ENCODE data around the gene IL17B.

DNA sequence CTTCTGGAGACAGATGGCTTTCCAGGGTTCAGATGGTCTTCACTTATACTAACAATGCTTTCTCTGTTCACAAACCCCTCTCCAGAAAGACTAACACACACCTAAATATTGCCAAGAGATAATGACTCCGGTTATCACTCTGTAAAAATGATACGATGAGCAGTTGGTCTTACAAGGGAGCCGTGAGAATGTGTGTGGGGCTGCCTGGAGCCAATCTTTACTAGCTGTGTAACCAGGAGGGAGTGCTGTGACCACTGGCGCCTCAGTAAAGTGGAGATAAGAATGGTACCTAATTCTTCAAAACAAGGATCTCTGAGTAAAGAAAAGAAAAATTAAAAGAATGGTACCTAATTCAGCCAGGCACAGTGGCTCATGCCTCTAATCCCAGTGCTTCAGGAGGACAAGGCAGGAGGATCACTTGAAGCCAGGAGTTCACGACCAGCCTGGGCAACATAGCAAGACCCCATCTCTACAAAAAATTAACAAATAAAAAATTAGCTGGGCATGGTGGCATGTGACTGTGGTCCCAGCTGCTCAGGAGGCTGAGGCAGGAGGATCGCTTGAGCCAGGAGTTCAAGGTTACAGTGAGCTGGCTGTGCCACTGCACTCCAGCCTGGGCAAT lies 39.9 kb upstream of the IL17B start:
- no peak for TF ChIP-seq CTCF (conservative IDR thresholded peaks at IDR 0.05; ENCODE audit: low read depth in 2 of 2)
- no peak for TF ChIP-seq EZH2phosphoT487 (IDR thresholded peaks at IDR 0.05; ENCODE audit: unreplicated experiment)
- no peak for TF ChIP-seq EZH2 (IDR thresholded peaks at IDR 0.05; ENCODE audit: low read depth, unreplicated experiment)
- TF ChIP-seq POLR2AphosphoS5 (IDR thresholded peaks at IDR 0.05; ENCODE audit: low read depth) = no peak

All from GM23338 (cell line).